Stimulated activated CD8-positive, alpha-beta memory T cell treated with anti-CD3 and anti-CD28 coated beads, Interleukin-12 subunit alpha, Interleukin-12 subunit beta, amount 100 ng/mL, for 4 hours (primary cell): Measurements from ENCODE around the gene DOCK4.

ENCODE experiments used
- DNase-seq: peaks from one replicate; pipeline ENCODE4 v3.0.0-alpha.2; 2020; ENCODE audit warnings: low read depth

DOCK4 gene

GRCh38 chr7:111676811-111677210 lies 529.4 kb downstream of the DOCK4 start:
- DNase-seq: no peak
